ENCODE measurements around the gene MYLK3.

GRCh38 chr16:46748775-46749705, 896 bp upstream of the MYLK3 start:
- TF ChIP-seq POLR2A (IDR thresholded peaks at IDR 0.05) (no peak), CTCF (IDR thresholded peaks at IDR 0.05) (no peak)
